ENCODE measurements around the gene TTN.
"Not testable (repeated sequence)": the region's sequence is repeated elsewhere in the genome, so short reads cannot be mapped to it uniquely, and the experiment has no call there.

TTN gene

DNA sequence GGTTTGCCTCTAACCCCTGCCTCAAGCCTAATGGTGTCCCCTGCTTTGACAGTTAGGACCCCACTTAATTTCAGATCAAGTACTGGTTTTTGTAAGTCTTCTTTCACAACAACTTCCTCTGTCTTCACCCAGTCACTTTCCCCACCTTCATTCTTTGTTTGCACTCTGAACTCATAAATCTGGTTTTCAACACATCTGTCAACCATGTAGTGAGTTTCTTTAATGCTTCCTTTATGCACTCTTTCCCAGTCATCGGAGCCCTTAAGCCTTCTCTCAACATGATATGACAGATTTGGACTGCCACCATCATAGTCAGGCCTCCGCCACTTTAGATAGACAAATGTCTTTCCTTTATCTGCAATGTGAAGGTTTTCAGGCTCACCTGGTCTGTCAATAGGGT is 217.9 kb downstream of the TTN start:
- DNase-seq (ENCODE audit: low read depth, low spot score), result no peak
- no peak overlapping the region for H3K4me3 ChIP-seq (ENCODE audit: low read length)

DNA sequence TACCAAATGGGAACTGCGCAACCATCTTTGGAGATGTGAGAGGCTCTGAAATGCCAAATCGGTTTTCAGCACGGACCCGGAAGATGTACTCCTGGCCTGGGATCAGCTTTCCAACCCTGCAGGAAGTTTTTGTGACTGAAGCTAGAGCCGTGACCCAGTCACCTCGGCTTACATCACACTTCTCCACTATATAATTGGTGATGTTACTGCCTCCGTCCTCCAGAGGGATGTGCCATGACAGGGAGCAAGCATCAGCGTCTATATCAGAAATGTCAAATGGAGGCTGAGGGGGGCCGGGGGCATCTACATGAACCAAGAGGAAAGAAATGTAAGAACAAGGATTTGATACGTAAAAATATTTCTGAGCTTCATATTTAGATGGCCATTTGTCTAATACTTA is 222.6 kb downstream of the TTN start:
- no peak for DNase-seq (ENCODE audit: low read depth, low spot score)
- H3K4me3 ChIP-seq (ENCODE audit: low read length), result no peak overlapping the region

DNA sequence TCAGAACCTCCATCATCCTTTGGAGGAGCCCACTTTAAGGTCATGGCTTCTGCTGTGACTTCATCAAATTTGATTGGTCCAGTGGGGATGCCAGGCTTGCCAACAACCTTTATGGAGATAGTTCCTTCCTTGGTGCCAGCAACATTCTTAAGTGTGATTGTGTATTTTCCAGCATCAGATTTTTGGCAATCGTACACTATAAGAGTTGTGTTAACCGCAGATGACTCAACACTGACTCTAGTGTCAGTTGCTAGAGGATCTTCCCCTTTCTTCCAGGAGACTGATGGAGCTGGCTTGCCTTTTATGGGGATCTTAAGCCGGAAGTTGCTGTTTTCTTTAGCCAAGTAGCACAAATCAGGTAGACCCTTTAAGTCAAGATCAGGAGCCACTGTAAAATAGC is 228.2 kb downstream of the TTN start:
- no peak overlapping the region for H3K4me3 ChIP-seq (ENCODE audit: low read length)
- DNase-seq (ENCODE audit: low read depth, low spot score), result no peak

DNA sequence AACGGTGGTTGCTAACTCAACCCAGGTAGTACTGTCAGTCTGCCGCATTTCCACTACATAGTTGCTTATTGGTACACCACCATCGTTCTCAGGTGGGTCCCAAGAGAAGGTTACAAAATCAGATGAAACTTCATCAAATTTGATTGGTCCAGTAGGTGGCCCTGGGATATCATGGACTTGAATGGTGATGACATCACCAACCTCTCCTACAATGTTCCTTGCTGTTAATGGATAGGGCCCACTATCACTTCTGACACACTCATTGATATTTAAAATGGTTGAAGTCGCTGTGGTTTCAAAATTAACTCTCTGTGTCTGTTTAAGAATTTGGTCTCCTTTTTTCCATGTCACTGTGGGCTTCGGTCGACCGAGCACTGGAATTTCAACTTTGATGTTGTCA is 232.4 kb downstream of the TTN start:
- DNase-seq (ENCODE audit: low read depth, low spot score), result no peak
- no peak overlapping the region for H3K4me3 ChIP-seq (ENCODE audit: low read length)

- DNase-seq (ENCODE audit: low read depth, low spot score), result no peak
These were observed 239.0 kb downstream of the TTN start for GRCh38 chr2:178568227-178568626.

DNA sequence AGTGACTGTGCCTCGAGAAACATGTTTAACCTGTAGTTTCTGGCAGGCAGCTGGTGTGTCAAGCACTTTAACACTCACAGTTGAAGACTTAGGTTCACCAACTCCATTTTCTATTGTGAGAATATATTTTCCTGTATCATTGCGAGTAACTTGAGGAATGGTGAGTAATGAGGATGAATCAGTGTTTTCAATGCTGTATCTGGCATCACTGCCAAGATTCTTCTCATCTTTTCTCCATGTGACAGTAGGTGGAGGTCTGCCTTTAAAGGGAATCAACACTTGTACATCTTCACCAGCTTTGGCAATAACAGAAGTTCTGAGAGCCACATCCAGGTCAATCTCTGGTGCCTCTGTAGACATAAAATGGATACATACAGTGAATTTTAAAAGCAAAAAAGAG is 254.2 kb downstream of the TTN start:
- no peak overlapping the region for H3K4me3 ChIP-seq (ENCODE audit: low read length)
- DNase-seq (ENCODE audit: low read depth, low spot score), result no peak

More at GRCh38 chr2:178568227-178568626, 239.0 kb downstream of the TTN start:
- no peak overlapping the region for H3K4me3 ChIP-seq (ENCODE audit: low read length)

DNA sequence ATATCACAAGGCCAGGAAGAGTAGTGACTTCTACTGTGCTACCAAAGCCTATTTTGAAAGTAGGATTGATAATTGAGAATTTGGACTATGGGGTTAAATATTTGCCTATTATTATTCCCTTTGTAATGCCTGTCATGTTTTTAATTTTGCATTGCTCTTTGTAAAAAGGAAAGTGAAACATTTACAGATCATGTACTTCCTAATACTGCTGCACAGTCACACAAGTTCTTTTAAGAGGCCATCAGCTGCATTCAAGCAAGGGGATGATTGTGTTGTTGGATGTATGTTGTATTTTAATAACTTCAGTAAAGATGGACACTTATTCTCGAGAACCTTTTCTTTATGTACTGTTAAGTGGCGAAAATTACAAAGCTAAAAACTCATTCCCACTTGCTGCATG is 256.9 kb downstream of the TTN start:
- no peak for DNase-seq (ENCODE audit: low read depth, low spot score)

DNA sequence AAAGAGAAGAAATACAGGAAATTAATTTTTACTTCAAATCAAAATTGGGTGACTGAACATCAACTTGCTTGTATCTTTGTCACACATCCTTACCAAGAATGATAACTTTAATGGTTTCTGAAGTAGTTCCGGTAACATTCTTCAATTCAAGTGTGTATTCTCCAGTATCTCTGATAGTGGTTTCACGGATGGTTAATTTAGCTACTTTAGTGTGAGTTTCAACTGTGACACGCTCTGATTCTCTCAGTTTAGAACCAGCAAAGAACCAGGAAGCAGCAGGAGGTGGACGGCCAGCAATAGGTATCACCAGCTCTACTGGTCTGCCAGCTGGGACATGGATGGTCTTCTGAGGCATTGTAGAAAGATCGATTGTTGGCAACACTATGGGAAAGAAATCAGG is 264.7 kb downstream of the TTN start:
- no peak for DNase-seq (ENCODE audit: low read depth, low spot score)
- no peak overlapping the region for H3K4me3 ChIP-seq (ENCODE audit: low read length)

More for the DNA sequence above, 256.9 kb downstream of the TTN start:
- no peak overlapping the region for H3K4me3 ChIP-seq (ENCODE audit: low read length)

- no peak for DNase-seq (ENCODE audit: low read depth, low spot score)
- no peak overlapping the region for H3K4me3 ChIP-seq (ENCODE audit: low read length)
These were observed 265.1 kb downstream of the TTN start for GRCh38 chr2:178542161-178542560.

DNA sequence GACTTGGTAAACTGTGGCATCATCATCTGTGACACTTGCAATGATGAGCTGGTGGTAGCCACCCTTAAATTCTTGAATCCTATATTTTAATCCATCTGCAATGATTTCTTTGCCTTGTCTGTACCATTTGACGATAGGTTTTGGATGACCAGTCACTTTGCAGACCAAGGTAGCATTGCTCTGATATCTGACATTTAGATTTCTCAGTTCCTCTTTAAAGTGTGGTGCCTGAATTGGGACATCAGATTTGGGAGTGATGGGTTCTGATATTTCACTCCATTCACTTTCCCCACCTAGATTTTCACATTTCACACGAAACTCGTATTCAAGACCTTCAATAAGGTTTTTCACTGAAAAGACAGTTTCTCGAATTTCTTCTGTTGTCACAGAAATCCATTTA is 271.2 kb downstream of the TTN start:
- DNase-seq (ENCODE audit: low read depth, low spot score), result no peak
- H3K4me3 ChIP-seq (ENCODE audit: low read length), result no peak overlapping the region

GRCh38 chr2:178531168-178531567 is 276.1 kb downstream of the TTN start:
- no peak for DNase-seq (ENCODE audit: low read depth, low spot score)
- no peak overlapping the region for H3K4me3 ChIP-seq (ENCODE audit: low read length)

- no peak for DNase-seq (ENCODE audit: low read depth, low spot score)
- no peak overlapping the region for H3K4me3 ChIP-seq (ENCODE audit: low read length)
These were observed 276.5 kb downstream of the TTN start for GRCh38 chr2:178530625-178531142.

- no peak overlapping the region for H3K4me3 ChIP-seq (ENCODE audit: low read length)
- DNase-seq (ENCODE audit: low read depth, low spot score), result no peak
These were observed 277.1 kb downstream of the TTN start for GRCh38 chr2:178530131-178530530.

DNA sequence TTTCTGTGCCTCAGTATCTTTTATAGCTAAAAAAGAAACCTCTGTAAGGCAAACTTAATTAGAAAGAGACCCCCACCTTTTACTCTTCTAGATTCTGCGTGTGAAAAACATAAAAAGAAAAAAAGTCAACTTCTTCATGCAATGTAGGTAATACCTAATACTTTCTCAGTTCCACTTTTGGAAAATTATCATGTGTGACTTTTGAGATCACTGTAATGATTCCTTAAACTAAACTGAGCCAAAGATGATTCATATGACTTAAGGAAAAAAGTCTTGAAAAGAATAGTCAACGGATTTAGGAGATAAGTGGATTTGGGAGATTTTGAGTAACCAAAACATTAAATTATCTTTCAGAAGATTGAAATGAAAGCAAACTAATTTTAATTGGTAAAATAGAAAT is 278.0 kb downstream of the TTN start:
- no peak overlapping the region for H3K4me3 ChIP-seq (ENCODE audit: low read length)
- DNase-seq (ENCODE audit: low read depth, low spot score), result no peak

GRCh38 chr2:178528647-178529046 is 278.6 kb downstream of the TTN start:
- no peak overlapping the region for H3K4me3 ChIP-seq (ENCODE audit: low read length)
- no peak for DNase-seq (ENCODE audit: low read depth, low spot score)

GRCh38 chr2:178527592-178527991 is 279.6 kb downstream of the TTN start:
- no peak overlapping the region for H3K4me3 ChIP-seq (ENCODE audit: low read length)
- DNase-seq (ENCODE audit: low read depth, low spot score), result no peak

GRCh38 chr2:178526256-178526655 is 281.0 kb downstream of the TTN start:
- no peak overlapping the region for H3K4me3 ChIP-seq (ENCODE audit: low read length)
- DNase-seq (ENCODE audit: low read depth, low spot score), result no peak

- not testable (repeated sequence) for DNase-seq (ENCODE audit: low read depth, low spot score); H3K4me3 ChIP-seq (ENCODE audit: low read length)
These were observed 281.8 kb downstream of the TTN start for GRCh38 chr2:178525460-178525859.

- not testable (repeated sequence) for H3K4me3 ChIP-seq (ENCODE audit: low read length); DNase-seq (ENCODE audit: low read depth, low spot score)
These were observed 282.2 kb downstream of the TTN start for GRCh38 chr2:178525010-178525409.

DNA sequence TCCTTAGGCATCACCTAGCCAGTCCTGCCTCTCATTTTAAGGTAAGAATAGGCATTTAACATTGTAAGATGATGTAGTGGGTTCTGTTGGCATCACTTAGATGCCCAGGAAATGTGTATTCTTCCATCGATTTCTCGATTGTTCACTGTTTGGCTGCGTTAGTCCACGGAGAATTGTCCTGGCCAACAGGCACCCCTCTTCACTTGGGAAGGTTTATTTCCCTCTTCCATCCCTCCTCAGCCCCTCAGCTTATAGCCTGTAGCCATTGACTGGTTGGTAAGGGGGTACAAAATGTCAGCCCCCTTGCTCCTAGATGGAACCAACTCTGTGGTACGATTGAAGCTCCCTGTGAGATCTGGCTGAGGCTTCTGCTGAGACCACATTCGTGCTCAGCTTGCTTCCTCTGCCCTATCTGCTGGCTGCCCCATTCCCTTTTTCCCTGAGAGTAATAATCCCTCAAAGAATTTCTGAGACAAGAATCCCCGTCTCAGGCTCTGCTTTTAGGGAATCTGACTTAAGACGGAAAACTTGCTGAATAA is 283.6 kb downstream of the TTN start:
- no peak for DNase-seq (ENCODE audit: low read depth, low spot score)

GRCh38 chr2:178522950-178523595 is 284.1 kb downstream of the TTN start:
- H3K4me3 ChIP-seq (ENCODE audit: low read length), result peak overlapping the region; percentile 68
- peak; percentile 88 for DNase-seq (ENCODE audit: low read depth, low spot score)

More for the DNA sequence above, 283.6 kb downstream of the TTN start:
- peak overlapping the region; percentile 68 for H3K4me3 ChIP-seq (ENCODE audit: low read length)

Measured in Jurkat, Clone E6-1 (cell line).